H1 (cell line): ENCODE measurements around the gene ZNF598. TPM values are rescaled to one million over a fixed set of nuclear protein-coding genes. Genes with fewer than 3 reads are reported as not detected.

Experiments used
- CTCF ChIA-PET: fragments of 300-600 bp; sonication (Branson Sonifier 250); formaldehyde crosslinking; loops from one replicate; lab custom pipeline; 2021; ENCODE audit not compliant: partially characterized antibody; lab: Charles Lee
- POLR2A ChIA-PET: fragments of 300-600 bp; sonication (Branson Sonifier 250); formaldehyde crosslinking; loops from one replicate; lab custom pipeline; 2021; ENCODE audit warnings: inconsistent platforms; ENCODE audit not compliant: partially characterized antibody; lab: Charles Lee
- DNase-seq, 2 experiments: peaks; one replicate each; pipeline versions ENCODE4 v3.0.0 to v3.0.0-alpha.2; 2010 to 2022; ENCODE audit warnings: low spot score in 2 of 2, low read depth in 1 of 2, mixed read lengths in 1 of 2
- FAIRE-seq: peaks from 2 replicates; lab custom pipeline; 2011; peaks lifted over from hg19 to GRCh38; lab: Jason Lieb, UNC
- H2AFZ ChIP-seq: 2 replicates; pipeline ENCODE4 v1.8.1; 2012; ENCODE audit warnings: low read length, inconsistent platforms
- H2AK5ac ChIP-seq: 2 replicates; pipeline ENCODE4 v1.6.1; 2013; ENCODE audit warnings: low read depth, low read length
- H2BK120ac ChIP-seq: replicated peaks from 2 replicates; pipeline ENCODE3; 2013; ENCODE audit warnings: low read depth, low read length, inconsistent platforms
- H2BK12ac ChIP-seq: 2 replicates; pipeline ENCODE4 v1.6.1; 2013; ENCODE audit warnings: low read depth, low read length
- H2BK15ac ChIP-seq: 2 replicates; pipeline ENCODE4 v1.6.1; 2013; ENCODE audit warnings: low read length
- H2BK20ac ChIP-seq: 2 replicates; pipeline ENCODE4 v1.6.1; 2013; ENCODE audit warnings: low read length
- H2BK5ac ChIP-seq: 2 replicates; pipeline ENCODE4 v1.6.1; 2013; ENCODE audit warnings: low read depth, low read length
- H3K14ac ChIP-seq: 2 replicates; pipeline ENCODE4 v1.6.1; 2013; ENCODE audit warnings: inconsistent platforms; ENCODE audit not compliant: insufficient read length
- H3K18ac ChIP-seq: 2 replicates; pipeline ENCODE4 v1.6.1; 2013; ENCODE audit warnings: low read length; ENCODE audit errors: extremely low read depth
- H3K23ac ChIP-seq: 2 replicates; pipeline ENCODE4 v1.6.1; 2013; ENCODE audit warnings: inconsistent platforms; ENCODE audit not compliant: insufficient read length
- H3K23me2 ChIP-seq: 2 replicates; pipeline ENCODE4 v1.6.1; 2013; ENCODE audit warnings: low read depth, low read length
- H3K27ac ChIP-seq: 2 replicates; pipeline ENCODE4 v1.6.1; 2011; ENCODE audit warnings: low read depth, low read length, inconsistent platforms
- H3K27me3 ChIP-seq, 4 experiments: replicated peaks in 1 of 4; 1 replicate in 1 of 4; 2 replicates in 3 of 4; pipeline versions ENCODE4 v1.6.1 to v1.8.1; 2011 to 2013; ENCODE audit warnings: low read length in 3 of 4, mild to moderate bottlenecking in 3 of 4, inconsistent platforms in 2 of 4, mixed read lengths in 2 of 4, moderate library complexity in 1 of 4; ENCODE audit not compliant: control insufficient read depth in 3 of 4, insufficient read depth in 3 of 4; ENCODE audit errors: extremely low read depth in 1 of 4
- H3K36me3 ChIP-seq, 4 experiments: 2 replicates each; pipeline versions ENCODE4 v1.6.1 to v1.8.1; 2011 to 2013; ENCODE audit warnings: mild to moderate bottlenecking in 4 of 4, low read length in 3 of 4, moderate library complexity in 2 of 4, control low read depth in 1 of 4, inconsistent platforms in 1 of 4; ENCODE audit not compliant: insufficient read depth in 4 of 4, control insufficient read depth in 2 of 4
- H3K4ac ChIP-seq: replicated peaks from 2 replicates; pipeline ENCODE3; 2013; ENCODE audit warnings: low read length, low read depth, mixed read lengths, inconsistent platforms; ENCODE audit not compliant: insufficient read length
- H3K4me1 ChIP-seq, 4 experiments: replicated peaks in 1 of 4; 1 replicate in 1 of 4; 2 replicates in 3 of 4; pipeline versions ENCODE4 v1.6.1 to v1.8.1; 2011 to 2013; ENCODE audit warnings: low read length in 3 of 4, inconsistent platforms in 2 of 4, mixed read lengths in 1 of 4; ENCODE audit not compliant: insufficient read depth in 4 of 4, control insufficient read depth in 3 of 4
- H3K4me2 ChIP-seq, 2 experiments: 2 replicates each; pipeline versions ENCODE4 v1.6.1 to v1.8.1; 2011 to 2013; ENCODE audit warnings: low read depth in 2 of 2, low read length in 2 of 2, control low read depth in 1 of 2, inconsistent platforms in 1 of 2, mild to moderate bottlenecking in 1 of 2; ENCODE audit not compliant: insufficient read depth in 1 of 2
- H3K4me3 ChIP-seq, 4 experiments: fragments of 200-600, 300-600 bp in 1 of 4; sonication (generic), shearing (Covaris generic), sonication (Bioruptor Twin) in 1 of 4; 2 replicates each; pipeline versions ENCODE4 v1.5.1 to v1.8.1; 2011 to 2016; ENCODE audit warnings: low read length in 4 of 4, low read depth in 3 of 4, control low read depth in 2 of 4, inconsistent platforms in 2 of 4, mild to moderate bottlenecking in 2 of 4, mixed read lengths in 1 of 4, moderate library complexity in 1 of 4; ENCODE audit not compliant: insufficient read depth in 2 of 4; ENCODE audit errors: extremely low read depth in 1 of 4
- H3K56ac ChIP-seq: replicated peaks from 2 replicates; pipeline ENCODE3; 2013; ENCODE audit warnings: low read depth, mild to moderate bottlenecking, mixed read lengths, low read length, inconsistent platforms; ENCODE audit not compliant: insufficient read length
- H3K79me1 ChIP-seq: 2 replicates; pipeline ENCODE4 v1.6.1; 2013; ENCODE audit warnings: low read depth, low read length, control low read depth
- H3K79me2 ChIP-seq, 2 experiments: 2 replicates each; pipeline versions ENCODE4 v1.6.1 to v1.8.1; 2012 to 2013; ENCODE audit warnings: low read length in 2 of 2, mild to moderate bottlenecking in 2 of 2, inconsistent platforms in 1 of 2; ENCODE audit not compliant: insufficient read depth in 2 of 2, control insufficient read depth in 1 of 2
- H3K9ac ChIP-seq, 4 experiments: replicated peaks in 1 of 4; 1 replicate in 1 of 4; 2 replicates in 3 of 4; pipeline versions ENCODE4 v1.6.1 to v1.8.1; 2011 to 2013; ENCODE audit warnings: low read depth in 3 of 4, low read length in 3 of 4, control low read depth in 2 of 4, mild to moderate bottlenecking in 2 of 4, moderate library complexity in 2 of 4, inconsistent platforms in 1 of 4; ENCODE audit errors: extremely low read depth in 1 of 4
- H3K9me3 ChIP-seq, 2 experiments: 2 replicates each; pipeline versions ENCODE4 v1.6.1 to v1.8.1; 2012 to 2013; ENCODE audit warnings: mild to moderate bottlenecking in 2 of 2, moderate library complexity in 2 of 2, control low read depth in 1 of 2, inconsistent platforms in 1 of 2, low read depth in 1 of 2, low read length in 1 of 2, mixed read lengths in 1 of 2; ENCODE audit not compliant: insufficient read depth in 2 of 2
- H4K20me1 ChIP-seq, 2 experiments: replicated peaks in 1 of 2; 2 replicates each; pipeline versions ENCODE3 to v1.8.1; 2011 to 2013; ENCODE audit warnings: inconsistent platforms in 2 of 2, low read length in 2 of 2, mild to moderate bottlenecking in 1 of 2; ENCODE audit not compliant: insufficient read depth in 2 of 2, control insufficient read depth in 1 of 2
- H4K5ac ChIP-seq: 2 replicates; pipeline ENCODE4 v1.6.1; 2013; ENCODE audit warnings: low read length, low read depth, mixed read lengths, inconsistent platforms; ENCODE audit not compliant: insufficient read length
- H4K8ac ChIP-seq: 2 replicates; pipeline ENCODE4 v1.8.0; 2013; ENCODE audit warnings: mild to moderate bottlenecking, moderate library complexity, low read length, inconsistent platforms; ENCODE audit not compliant: insufficient read depth; ENCODE audit errors: extremely low read depth
- H4K91ac ChIP-seq: replicated peaks from 2 replicates; pipeline ENCODE3; 2013; ENCODE audit warnings: low read length, mixed read lengths, inconsistent platforms; ENCODE audit not compliant: insufficient read length
- EP300 ChIP-seq, 2 experiments: IDR thresholded peaks; 1 replicate in 1 of 2; 2 replicates in 1 of 2; pipeline ENCODE4 v1.6.1; 2011 to 2012; ENCODE audit warnings: low read depth in 2 of 2, low read length in 2 of 2, mild to moderate bottlenecking in 2 of 2, borderline replicate concordance in 1 of 2, inconsistent platforms in 1 of 2, moderate library complexity in 1 of 2
- EZH2 ChIP-seq: fragments of 200-600 bp; sonication (generic); IDR thresholded peaks from 2 replicates; pipeline ENCODE4 v1.7.1; 2012; ENCODE audit warnings: low read depth, mild to moderate bottlenecking, moderate library complexity, low read length, inconsistent platforms; ENCODE audit not compliant: severe bottlenecking
- JUND ChIP-seq: IDR thresholded peaks from 2 replicates; pipeline ENCODE4 v1.6.1; 2011; ENCODE audit warnings: mild to moderate bottlenecking, improper control_type of control experiment, low read length
- POLR2A ChIP-seq, 2 experiments: IDR thresholded peaks; 1 replicate in 1 of 2; 2 replicates in 1 of 2; pipeline ENCODE4 v1.6.1; 2011; ENCODE audit warnings: low read depth in 2 of 2, low read length in 2 of 2, mild to moderate bottlenecking in 2 of 2; ENCODE audit errors: control extremely low read depth in 1 of 2
- SIN3A ChIP-seq, 2 experiments: IDR thresholded peaks in 1 of 2; conservative IDR thresholded peaks in 1 of 2; 2 replicates each; pipeline ENCODE4 v1.6.1; 2011 to 2012; ENCODE audit warnings: low read length in 2 of 2, improper control_type of control experiment in 1 of 2, low read depth in 1 of 2, mild to moderate bottlenecking in 1 of 2
- SIRT6 ChIP-seq: IDR thresholded peaks from one replicate; pipeline ENCODE4 v1.7.1; 2012; ENCODE audit warnings: low read length, inconsistent platforms
- SRF ChIP-seq: IDR thresholded peaks from 2 replicates; pipeline ENCODE4 v1.6.1; 2011; ENCODE audit warnings: mild to moderate bottlenecking, low read depth, low read length, moderate library complexity
- YY1 ChIP-seq: IDR thresholded peaks from 2 replicates; pipeline ENCODE4 v1.6.1; 2011; ENCODE audit warnings: low read depth, mild to moderate bottlenecking, low read length
- WGBS, 2 experiments: shearing (Covaris generic) in 1 of 2; methylation state at CpG; one replicate each; pipeline versions ENCODE4 v1.1.6 to v1.1.7; 2013 to 2015; ENCODE audit warnings: low lambda C conversion rate in 2 of 2, mixed read lengths in 2 of 2, inconsistent platforms in 1 of 2, low coverage in 1 of 2, missing lambda C conversion rate in 1 of 2; ENCODE audit not compliant: insufficient replicate concordance in 2 of 2, insufficient coverage in 1 of 2, insufficient read length in 1 of 2; ENCODE audit errors: extremely low coverage in 1 of 2, missing lambda C conversion rate in 1 of 2; 5-methylcytosine and 5-hydroxymethylcytosine counted together
- polyA plus RNA-seq, 7 experiments: library from polyadenylated mRNA; depleted of rRNA in 3 of 7; stranded (reverse) in 5 of 7; unstranded in 2 of 7; fragments of >200 nt in 5 of 7; fragments of 200-250 nt in 2 of 7; gene quantifications; 1 replicate in 5 of 7; 2 replicates in 1 of 7; 4 replicates in 1 of 7; pipeline versions ENCODE4 v1.2.1 to v1.2.3, GENCODE V29; 2011 to 2013; ENCODE audit warnings: missing spikeins in 2 of 7, mixed read lengths in 2 of 7
- total RNA-seq: library from RNA; stranded (reverse); fragmentation: NEBNext Ultra II Directional; extraction: Animal tissue kit (Norgen Biotek cat#: 25700); gene quantifications from 2 replicates; pipeline ENCODE4 v1.2.1, GENCODE V29; 2021
- TF ChIP-seq, protein P1 (sequence below): IDR thresholded peaks from 2 replicates; pipeline ENCODE4 v1.6.1; 2011; ENCODE audit warnings: low read depth, mild to moderate bottlenecking, low read length; ENCODE audit not compliant: insufficient read depth

The ZNF598 gene
- total and polyA plus RNA-seq, 2 of the 8 experiments (the other 6 are each of a cell fraction or from before 2014, with no cell fraction given) = 29.3 to 47.6 TPM

DNA sequence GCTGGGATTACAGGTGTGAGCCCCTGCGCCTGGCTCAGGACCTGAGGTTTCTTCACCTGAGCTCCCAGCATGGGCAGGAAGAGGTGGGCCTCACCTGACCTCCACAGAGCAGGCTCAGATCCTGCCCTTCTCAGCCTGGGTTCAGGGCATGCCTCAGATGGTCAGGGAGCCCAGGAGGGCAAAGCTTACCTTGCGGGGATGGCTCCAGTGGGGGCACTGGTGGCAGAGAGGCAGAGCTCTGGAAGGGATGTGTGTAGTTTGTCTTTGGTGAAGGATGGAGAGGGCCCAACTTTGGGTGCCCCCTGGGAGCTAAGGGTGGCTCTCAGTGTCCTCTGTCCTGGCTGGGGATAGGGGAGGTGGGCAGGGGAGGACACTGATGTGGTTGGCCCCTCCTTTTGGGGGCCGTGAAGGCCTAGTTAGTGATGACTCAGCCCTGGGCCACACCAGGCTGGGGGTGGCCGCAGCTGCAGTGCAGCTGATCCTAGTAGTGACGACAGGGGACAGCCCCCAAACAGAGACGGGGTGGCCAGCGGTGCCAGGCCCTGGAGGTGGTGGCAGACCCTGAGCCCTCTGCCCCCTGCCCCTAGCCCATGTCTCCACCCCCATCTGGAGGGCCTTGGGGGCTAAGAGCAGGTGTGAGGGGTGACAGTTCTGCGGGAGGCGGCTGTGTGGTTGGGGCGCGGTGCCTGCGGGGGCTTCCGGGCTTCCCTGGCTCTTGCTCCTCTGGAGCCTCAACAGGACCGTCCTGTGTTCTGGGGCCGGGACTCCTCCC lies 22.9 kb upstream of the ZNF598 start:
- Histone ChIP-seq H3K18ac (no peak overlapping the region), H2BK12ac (no peak overlapping the region), H2BK15ac (no peak overlapping the region), H3K14ac (no peak overlapping the region), H3K4me2 (no peak overlapping the region), H4K8ac (peak overlapping the region; percentile 51; the same call in 1 of the 2 replicates), H3K4me3 (no peak overlapping the region), H3K9me3 (no peaks in the 10 kb centered on the region), H4K91ac (no peak overlapping the region), H3K4me1 (peaks cover 0 to 6% (median 2%) of the 10 kb centered on the region in 4 experiments; a peak in 5 of 7 replicates), H2BK120ac (no peak overlapping the region), H2BK5ac (no peak overlapping the region), H3K23me2 (peaks cover 1% of the 10 kb centered on the region; the same call in 1 of the 2 replicates), H3K9ac (no peak overlapping the region)
- POLR2A ChIA-PET = interaction anchor here (0.8 to 2.4 kb wide), 4 partner anchors 9 to 119 kb away, joined by 3 to 9 read pairs (median 4); partner anchors contain the start of gene RPS2
- DNase-seq = no peak
- no peak for TF ChIP-seq YY1
- TF ChIP-seq, protein P1, sequence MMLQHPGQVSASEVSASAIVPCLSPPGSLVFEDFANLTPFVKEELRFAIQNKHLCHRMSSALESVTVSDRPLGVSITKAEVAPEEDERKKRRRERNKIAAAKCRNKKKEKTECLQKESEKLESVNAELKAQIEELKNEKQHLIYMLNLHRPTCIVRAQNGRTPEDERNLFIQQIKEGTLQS = no peak
- TF ChIP-seq EP300 (IDR thresholded peaks at IDR 0.05; ENCODE audit: borderline replicate concordance in 1 of 2, low read depth in 2 of 2, low read length in 2 of 2) = no peak
- no peak for TF ChIP-seq SRF
- TF ChIP-seq POLR2A (IDR thresholded peaks at IDR 0.05; ENCODE audit: control extremely low read depth in 1 of 2, low read depth in 2 of 2, low read length in 2 of 2) = no peak
- TF ChIP-seq SIRT6 = no peak
- no peak for TF ChIP-seq SIN3A (conservative IDR thresholded peaks at IDR 0.05 in 1 of 2, IDR thresholded peaks at IDR 0.05 in 1 of 2; ENCODE audit: low read depth in 1 of 2, low read length in 2 of 2)
- TF ChIP-seq EZH2 = no peak
- no peak for TF ChIP-seq JUND
- TF ChIP-seq, all 59 proteins: peak for 0
- H3K27me3 ChIP-seq = peaks cover 0 to 8% (median 7%) of the 10 kb centered on the region in 4 experiments; a peak in 5 of 7 replicates
- 85% methylated on average over 7 of the region's 15 CpGs; no CpG with 5 or more reads in 1 of the 2 experiments for WGBS, 2 experiments
- H3K56ac ChIP-seq = no peak overlapping the region
- peaks cover 0 to 9% of the 10 kb centered on the region in 2 experiments for H4K20me1 ChIP-seq
- H2BK20ac ChIP-seq = no peak overlapping the region
- H3K79me2 ChIP-seq = no peaks in the 10 kb centered on the region
- no peak overlapping the region for H3K23ac ChIP-seq
- no peak for FAIRE-seq
- H3K79me1 ChIP-seq = no peaks in the 10 kb centered on the region
- H2AK5ac ChIP-seq = no peak overlapping the region
- no peak overlapping the region for H2AFZ ChIP-seq
- CTCF ChIA-PET = interaction anchor here (0.7 to 2.3 kb wide), 7 partner anchors 9 to 59 kb away, joined by 3 to 16 read pairs (median 5); partner anchors contain the start of gene NPW
- no peaks in the 10 kb centered on the region for H3K36me3 ChIP-seq
- no peak overlapping the region for H3K27ac ChIP-seq
- H4K5ac ChIP-seq = no peak overlapping the region
- no peak overlapping the region for H3K4ac ChIP-seq
